ENCODE measurements around the gene CYP26B1.

GRCh38 chr2:72182547-72182946, 34.9 kb upstream of the CYP26B1 start:
- TF ChIP-seq EGR1 (IDR thresholded peaks at IDR 0.05; ENCODE audit: low read depth in 2 of 2): no peak
- no peak for TF ChIP-seq SP1 (IDR thresholded peaks at IDR 0.05)
- no peak for TF ChIP-seq CTCF (IDR thresholded peaks at IDR 0.05; ENCODE audit: low read depth, low read length, missing input control)
- TF ChIP-seq, protein P1, sequence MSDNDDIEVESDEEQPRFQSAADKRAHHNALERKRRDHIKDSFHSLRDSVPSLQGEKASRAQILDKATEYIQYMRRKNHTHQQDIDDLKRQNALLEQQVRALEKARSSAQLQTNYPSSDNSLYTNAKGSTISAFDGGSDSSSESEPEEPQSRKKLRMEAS (IDR thresholded peaks at IDR 0.05): no peak
- TF ChIP-seq, protein P2, sequence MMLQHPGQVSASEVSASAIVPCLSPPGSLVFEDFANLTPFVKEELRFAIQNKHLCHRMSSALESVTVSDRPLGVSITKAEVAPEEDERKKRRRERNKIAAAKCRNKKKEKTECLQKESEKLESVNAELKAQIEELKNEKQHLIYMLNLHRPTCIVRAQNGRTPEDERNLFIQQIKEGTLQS (IDR thresholded peaks at IDR 0.05): no peak
- TF ChIP-seq FOXA2 (IDR thresholded peaks at IDR 0.05): no peak
- TF ChIP-seq TAF1 (conservative IDR thresholded peaks at IDR 0.05): no peak
- no peak for TF ChIP-seq REST (IDR thresholded peaks at IDR 0.05)
- TF ChIP-seq FOXA1 (IDR thresholded peaks at IDR 0.05): no peak
- no peak for TF ChIP-seq HNF4A (conservative IDR thresholded peaks at IDR 0.05)
- TF ChIP-seq HNF4G (IDR thresholded peaks at IDR 0.05): no peak
- TF ChIP-seq RXRA (IDR thresholded peaks at IDR 0.05): no peak
- no peak for TF ChIP-seq ZBTB33 (IDR thresholded peaks at IDR 0.05)

All from liver (tissue), 3 donors.